COLO829 (cell line): ENCODE data around the gene CCDC27.

Experiments
- DNase-seq: peaks from one replicate; pipeline ENCODE4 v3.0.0; 2012; ENCODE audit warnings: low spot score

CCDC27 gene

GRCh38 chr1:3759796-3760195 is 7.5 kb downstream of the CCDC27 start:
- no peak for DNase-seq

GRCh38 chr1:3761296-3762010 is 9.2 kb downstream of the CCDC27 start:
- no peak for DNase-seq

DNA sequence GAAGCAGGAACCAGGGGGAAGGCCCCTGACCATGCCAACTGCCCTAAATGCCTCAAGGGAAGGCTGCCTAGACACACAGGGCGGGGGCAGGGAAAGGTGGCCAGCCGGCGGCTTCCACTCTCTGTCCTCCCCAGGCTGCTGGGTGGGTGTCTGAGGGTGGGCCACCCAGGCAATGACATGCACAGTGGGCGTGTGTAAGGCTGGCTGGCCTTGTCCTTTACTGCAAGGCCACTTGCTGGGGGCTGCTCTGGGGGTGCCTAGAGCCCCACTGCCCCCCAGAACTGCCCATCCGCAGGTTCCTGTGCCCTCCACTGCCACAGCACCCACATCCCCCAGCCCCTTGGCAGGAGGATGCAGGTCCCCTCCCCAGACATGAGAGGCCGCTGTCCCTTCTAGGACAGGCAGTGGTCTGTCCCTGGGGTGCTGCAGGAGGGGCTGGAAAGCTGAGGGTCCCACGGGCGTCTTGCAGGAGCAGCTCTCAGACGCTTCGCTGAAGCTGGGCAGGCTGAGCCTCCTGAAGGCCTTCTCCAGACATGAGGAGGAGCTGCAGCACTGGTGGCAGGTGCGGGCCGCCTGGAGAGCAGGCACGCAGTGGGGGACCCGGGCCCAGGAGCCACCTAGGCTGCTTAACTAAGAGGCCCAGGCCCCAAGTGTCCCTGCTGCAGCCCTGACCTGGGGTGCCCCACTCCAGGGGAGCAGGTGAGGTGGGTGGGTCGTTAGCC is 10.1 kb downstream of the CCDC27 start:
- no peak for DNase-seq

DNA sequence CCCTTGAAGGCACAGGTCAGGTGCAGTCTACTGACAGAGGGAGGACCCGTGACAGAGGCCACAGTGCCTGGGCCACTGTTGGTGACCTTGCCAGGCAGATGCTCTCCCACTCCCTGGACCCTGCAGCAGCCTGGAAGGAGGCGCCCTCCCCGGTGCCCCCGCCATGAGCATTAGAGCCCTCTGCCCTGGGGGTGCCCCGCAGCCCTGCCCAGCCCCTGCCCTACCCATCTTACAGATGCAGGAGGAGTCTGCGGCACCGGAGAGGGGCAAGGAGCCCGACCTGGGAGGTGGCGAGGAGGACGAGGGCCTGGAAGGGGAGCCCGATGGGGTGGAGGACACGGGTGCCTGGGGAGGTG is 10.6 kb downstream of the CCDC27 start:
- DNase-seq, result no peak

- DNase-seq, result no peak
Measured at GRCh38 chr1:3763351-3764125, 11.3 kb downstream of the CCDC27 start.

DNA sequence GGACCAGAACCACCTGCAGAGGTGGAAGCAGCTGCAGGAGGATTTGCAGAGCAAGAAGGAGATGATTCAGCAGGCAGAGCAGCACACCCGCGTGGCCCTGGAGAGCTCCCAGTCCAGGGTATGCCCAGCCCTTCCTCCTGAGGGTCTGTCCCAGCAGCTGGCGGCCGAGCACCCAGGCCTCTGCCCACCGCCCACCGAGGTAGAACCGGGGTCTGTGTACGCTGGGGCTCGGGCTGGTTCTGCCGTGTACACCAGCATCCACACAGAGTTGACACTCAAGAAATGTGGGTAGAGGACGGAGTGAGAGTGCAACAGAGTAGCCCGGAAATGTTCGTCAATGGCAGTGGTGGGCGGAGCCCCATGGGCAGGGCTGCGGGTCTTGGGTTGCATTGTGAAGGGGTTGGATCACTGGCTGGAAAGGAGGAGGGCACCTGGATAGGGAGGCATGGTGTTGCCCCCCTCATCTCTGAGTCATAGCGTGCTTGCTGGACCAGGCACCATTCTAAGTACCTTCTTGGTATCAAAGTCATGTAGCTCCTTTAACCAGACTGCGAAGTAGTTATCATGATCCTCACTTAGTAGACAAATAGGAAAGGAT is 15.2 kb downstream of the CCDC27 start:
- no peak for DNase-seq

- DNase-seq, result no peak
Measured at GRCh38 chr1:3768811-3769390, 16.7 kb downstream of the CCDC27 start.

- no peak for DNase-seq
Measured at GRCh38 chr1:3770047-3770765, 18.0 kb downstream of the CCDC27 start.

- DNase-seq, result no peak
Measured at GRCh38 chr1:3771108-3772026, 19.1 kb downstream of the CCDC27 start.

DNA sequence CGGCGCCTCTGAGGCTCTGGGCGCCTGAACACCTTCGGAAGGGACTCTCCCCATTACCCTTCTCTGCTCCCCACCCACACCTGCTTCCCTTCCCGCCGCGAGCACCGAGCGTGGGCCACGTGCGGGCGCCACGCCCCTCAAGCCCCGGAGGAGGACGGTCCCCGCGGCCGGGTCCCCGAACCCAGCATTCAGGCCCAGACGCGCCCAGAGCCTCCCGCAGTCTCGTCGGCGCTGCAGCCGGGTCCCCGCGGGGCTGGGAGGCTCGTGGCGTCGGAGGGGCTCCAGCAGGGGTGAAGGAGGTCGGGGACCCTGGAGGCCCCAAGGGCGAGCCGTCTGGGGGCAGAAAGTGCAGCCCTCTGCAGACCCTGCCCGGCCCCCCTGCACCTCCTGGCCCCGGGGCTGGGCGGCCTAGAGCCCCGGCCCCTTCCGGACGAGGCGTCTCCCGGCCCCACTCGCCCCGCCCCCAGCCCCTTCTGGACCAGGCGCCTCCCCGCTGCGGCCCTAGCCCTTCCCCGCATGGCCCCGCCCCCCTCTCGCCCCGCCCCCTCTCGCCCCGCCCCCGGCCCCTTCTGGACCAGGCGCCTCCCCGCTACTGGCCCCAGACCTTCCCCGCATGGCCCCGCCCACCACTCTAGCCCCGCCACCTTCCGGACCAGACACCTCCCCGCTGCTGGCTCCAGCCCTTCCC is 19.9 kb downstream of the CCDC27 start:
- DNase-seq, result peak; percentile 97

DNA sequence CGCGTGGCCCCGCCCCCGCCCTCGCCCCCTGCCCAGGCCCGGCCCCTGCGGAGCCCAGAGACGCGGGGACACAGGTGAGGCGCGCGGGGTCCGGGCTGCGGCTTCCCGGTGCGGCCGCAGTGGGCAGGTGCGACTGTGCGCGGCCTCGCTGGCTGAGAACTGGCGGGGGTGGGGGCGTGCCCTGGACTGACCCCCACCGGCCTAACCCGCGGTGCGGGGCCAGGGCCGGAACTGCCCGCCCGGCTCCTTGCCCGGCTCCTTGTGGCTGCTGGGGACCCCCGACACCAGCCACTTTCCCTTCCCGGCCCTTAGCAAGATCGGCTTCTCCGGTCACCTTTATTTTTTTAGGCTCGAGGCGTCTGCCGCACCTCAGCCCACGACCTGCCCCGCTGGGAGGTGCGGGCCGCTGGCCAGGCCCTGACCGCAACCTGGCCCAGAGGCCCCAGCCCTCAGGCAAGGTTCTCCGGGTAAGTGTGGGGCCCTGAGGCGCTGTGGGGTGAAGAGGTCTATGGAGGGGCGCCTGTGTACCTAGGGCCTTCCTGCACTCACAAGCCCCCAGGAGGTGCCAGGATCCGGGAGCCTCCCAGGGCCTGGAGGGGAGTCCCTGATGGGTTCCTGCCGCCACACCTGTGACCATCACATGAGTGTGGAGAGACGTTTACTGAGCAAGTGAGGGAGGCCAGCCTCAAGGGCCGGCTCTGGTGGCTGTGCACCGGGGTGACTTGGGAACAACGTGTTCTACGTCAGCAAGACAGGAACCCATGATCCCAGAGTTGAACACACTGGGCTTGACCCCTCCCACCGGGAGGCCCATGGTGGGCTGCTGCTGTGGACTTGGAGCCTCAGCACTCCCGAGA is 20.7 kb downstream of the CCDC27 start, which contains the start of gene SMIM1:
SMIM1 (plus strand) TSS at position 35 of the 857 bp plus-strand sequence. CDS start 2,625 bp downstream, outside the sequence.
- no peak for DNase-seq

- DNase-seq, result no peak
Measured at GRCh38 chr1:3773572-3774275, 21.5 kb downstream of the CCDC27 start.

- DNase-seq, result no peak
Measured at GRCh38 chr1:3774276-3774945, 22.2 kb downstream of the CCDC27 start.

GRCh38 chr1:3774946-3775489 is 22.8 kb downstream of the CCDC27 start:
- no peak for DNase-seq

GRCh38 chr1:3775490-3776230 is 23.4 kb downstream of the CCDC27 start:
- DNase-seq, result no peak

DNA sequence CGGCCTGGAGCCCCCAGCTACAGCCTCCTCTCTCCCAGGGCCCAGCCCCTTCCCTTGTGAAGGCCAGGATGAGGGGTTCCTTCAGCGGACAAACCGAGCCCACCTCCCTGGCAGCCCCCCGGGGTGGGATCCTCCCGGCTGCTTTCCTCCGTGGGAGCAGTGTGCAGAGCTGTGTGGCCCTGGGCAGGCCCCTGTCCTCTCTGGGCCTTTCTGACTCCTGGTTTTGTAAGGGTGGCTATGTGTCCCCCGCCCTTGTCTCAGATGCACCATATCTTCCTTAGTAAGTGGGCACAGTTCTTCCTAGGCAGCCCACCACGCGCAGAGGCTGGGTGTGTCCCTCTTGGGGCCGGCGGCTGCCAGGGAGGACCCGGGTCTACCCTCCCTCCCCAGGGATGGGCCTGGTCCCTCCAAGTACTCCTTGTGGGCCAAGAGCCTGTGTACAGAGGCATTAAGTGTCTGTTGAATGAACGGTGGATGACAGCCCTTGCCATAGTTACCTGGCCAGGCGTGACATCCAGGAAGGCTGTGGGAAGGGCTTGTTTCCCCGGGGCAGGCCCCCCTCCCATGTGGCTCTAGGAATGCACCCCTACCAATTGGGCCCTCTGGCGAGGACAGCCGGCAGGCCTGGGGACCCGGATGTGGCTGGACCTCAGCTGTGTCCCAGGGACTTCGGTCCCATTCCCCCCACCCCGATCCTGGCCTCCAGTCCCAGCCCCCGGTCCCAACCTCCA is 24.1 kb downstream of the CCDC27 start:
- DNase-seq, result no peak
